PC-9 (cell line): Measurements from ENCODE around the gene TYSND1. TPM values are rescaled to one million over a fixed set of nuclear protein-coding genes. Genes with fewer than 3 reads are reported as not detected.

Source experiments
- BruUV-seq: library from RNA; stranded (reverse); fragments of 400-500 nt; replicated peaks from 2 replicates; lab custom pipeline; 2021; lab: Mats Ljungman, UMichigan
- CTCF ChIA-PET: fragments of 300-600 bp; sonication (Branson Sonifier 250); formaldehyde crosslinking; loops from one replicate; lab custom pipeline; 2022; ENCODE audit warnings: antibody characterized with exemption; lab: Charles Lee
- POLR2A ChIA-PET: fragments of 300-600 bp; sonication (Branson Sonifier 250); formaldehyde crosslinking; loops from one replicate; lab custom pipeline; 2022; ENCODE audit warnings: antibody characterized with exemption; ENCODE audit not compliant: unreplicated experiment; lab: Charles Lee
- DNase-seq, 2 experiments: peaks; one replicate each; pipeline versions ENCODE4 v3.0.0 to v3.0.0-alpha.2; 2015 to 2022; ENCODE audit warnings: mixed read lengths in 1 of 2
- H2AFZ ChIP-seq: fragments of 200-600 bp; sonication (generic); 2 replicates; pipeline ENCODE4 v1.8.1; 2017; ENCODE audit warnings: antibody characterized with exemption
- H3F3A ChIP-seq: fragments of 200-600 bp; sonication (generic); 2 replicates; pipeline ENCODE4 v1.8.1; 2017; ENCODE audit warnings: antibody characterized with exemption, mild to moderate bottlenecking, low read depth; ENCODE audit not compliant: insufficient read depth
- H3K27ac ChIP-seq: fragments of 200-600 bp; sonication (generic); 2 replicates; pipeline ENCODE4 v1.6.1; 2016; ENCODE audit warnings: mixed run types
- H3K27me3 ChIP-seq: fragments of 200-600 bp; sonication (generic); 2 replicates; pipeline ENCODE4 v1.6.1; 2016; ENCODE audit warnings: low read depth, mixed run types; ENCODE audit not compliant: insufficient read depth
- H3K36me3 ChIP-seq: fragments of 200-600 bp; sonication (generic); 2 replicates; pipeline ENCODE4 v1.6.1; 2016; ENCODE audit warnings: low read depth, mixed run types
- H3K4me1 ChIP-seq: fragments of 200-600 bp; sonication (generic); replicated peaks from 2 replicates; pipeline ENCODE4 v1.6.1; 2016; ENCODE audit warnings: mixed run types; ENCODE audit not compliant: insufficient read depth
- H3K4me2 ChIP-seq: fragments of 200-600 bp; sonication (generic); 2 replicates; pipeline ENCODE4 v1.6.1; 2017; ENCODE audit warnings: mixed run types
- H3K4me3 ChIP-seq: fragments of 200-600 bp; sonication (generic); 2 replicates; pipeline ENCODE4 v1.6.1; 2016; ENCODE audit warnings: mixed run types
- H3K79me2 ChIP-seq: fragments of 200-600 bp; sonication (generic); 2 replicates; pipeline ENCODE4 v1.6.1; 2017; ENCODE audit warnings: low read depth, mixed run types
- H3K9me2 ChIP-seq: fragments of 200-600 bp; sonication (generic); 2 replicates; pipeline ENCODE4 v1.8.1; 2017; ENCODE audit warnings: mild to moderate bottlenecking; ENCODE audit not compliant: insufficient read depth
- H3K9me3 ChIP-seq: fragments of 200-600 bp; sonication (generic); 2 replicates; pipeline ENCODE4 v1.8.1; 2016; ENCODE audit warnings: low read depth; ENCODE audit not compliant: insufficient read depth
- H4K20me1 ChIP-seq: fragments of 200-600 bp; sonication (generic); 2 replicates; pipeline ENCODE4 v1.8.1; 2017; ENCODE audit not compliant: insufficient read depth
- CTCF ChIP-seq: fragments of 200-600 bp; sonication (generic); conservative IDR thresholded peaks from 2 replicates; pipeline ENCODE4 v1.6.1; 2017; ENCODE audit warnings: mixed run types, antibody characterized with exemption, mild to moderate bottlenecking, moderate library complexity
- EZH2 ChIP-seq: fragments of 200-600 bp; sonication (generic); IDR thresholded peaks from 2 replicates; pipeline ENCODE4 v1.8.0; 2017; ENCODE audit warnings: antibody characterized with exemption, low read depth
- intact Hi-C: fragments of 100-400 bp; cut with micrococcal nuclease; formaldehyde crosslinking; loops from one replicate; pipeline ENCODE4 v1.10.0; 2022; ENCODE audit not compliant: unreplicated experiment
- total RNA-seq: library from RNA; stranded (reverse); gene quantifications from 2 replicates; pipeline ENCODE4 v1.2.3, GENCODE V29; 2021

TYSND1 gene
- total RNA-seq, 1 experiment from 2014 or later, result 28.0 TPM

DNA sequence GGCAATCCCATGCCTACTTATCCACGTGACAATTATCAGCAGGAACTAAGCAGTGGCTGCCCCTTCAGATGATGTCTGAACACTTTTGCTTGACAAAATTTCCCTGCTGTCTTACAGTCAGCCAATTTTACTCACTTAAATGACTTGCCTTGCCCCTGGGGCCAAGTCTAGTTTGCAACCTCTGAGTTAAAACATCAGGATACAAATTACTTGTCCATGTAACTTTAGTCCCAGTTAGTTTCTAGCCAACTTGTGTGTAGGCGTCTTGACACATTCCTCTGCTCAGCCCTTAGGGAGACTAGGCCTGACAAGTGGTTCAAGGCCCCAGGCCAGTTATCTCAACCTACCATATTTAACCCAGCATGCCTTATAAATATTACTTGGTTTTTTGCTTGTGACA is 11.6 kb upstream of the TYSND1 start:
- Histone ChIP-seq H3K4me1 (no peaks in the 10 kb centered on the region), H3K4me3 (no peak overlapping the region), H3K27ac (no peak overlapping the region), H4K20me1 (peaks cover 34% of the 10 kb centered on the region), H3K9me3 (no peaks in the 10 kb centered on the region), H3F3A (peaks cover 17% of the 10 kb centered on the region; the same call in 1 of the 2 replicates), H2AFZ (no peak overlapping the region), H3K27me3 (no peaks in the 10 kb centered on the region), H3K4me2 (no peak overlapping the region), H3K79me2 (peaks cover 34% of the 10 kb centered on the region), H3K9me2 (no peaks in the 10 kb centered on the region), H3K36me3 (peaks cover 68% of the 10 kb centered on the region)
- DNase-seq, result no peak
- ChIA-PET CTCF (interaction anchor here (1.0 kb wide), 1 partner anchor 12 kb away, joined by 4 read pairs; the partner anchor contains the start of gene TYSND1), POLR2A (interaction anchor here (0.6 kb wide), 1 partner anchor 13 kb away, joined by 40 read pairs; no protein-coding TSS in a partner anchor)
- intact Hi-C loops, result no loop called here
- TF ChIP-seq CTCF (no peak), EZH2 (no peak)
- no TSS peak for BruUV-seq

- peaks cover 30% of the 10 kb centered on the region for H3F3A ChIP-seq
- no peaks in the 10 kb centered on the region for H3K4me1 ChIP-seq
- no peak overlapping the region for H3K4me3 ChIP-seq
- H4K20me1 ChIP-seq, result peaks cover 17% of the 10 kb centered on the region
- peaks cover 11% of the 10 kb centered on the region for H3K79me2 ChIP-seq
- DNase-seq, result no peak
- intact Hi-C loops, result no loop called here
- no TSS peak for BruUV-seq
- H2AFZ ChIP-seq, result no peak overlapping the region
- no peaks in the 10 kb centered on the region for H3K9me2 ChIP-seq
- no peaks in the 10 kb centered on the region for H3K27me3 ChIP-seq
- H3K4me2 ChIP-seq, result no peak overlapping the region
- H3K36me3 ChIP-seq, result peaks cover 69% of the 10 kb centered on the region
- POLR2A ChIA-PET, result no interaction called here
- H3K27ac ChIP-seq, result no peak overlapping the region
- H3K9me3 ChIP-seq, result no peaks in the 10 kb centered on the region
- CTCF ChIA-PET, result no interaction called here
- TF ChIP-seq CTCF, result no peak
Measured at GRCh38 chr10:70155255-70155838, 8.8 kb upstream of the TYSND1 start.

DNA sequence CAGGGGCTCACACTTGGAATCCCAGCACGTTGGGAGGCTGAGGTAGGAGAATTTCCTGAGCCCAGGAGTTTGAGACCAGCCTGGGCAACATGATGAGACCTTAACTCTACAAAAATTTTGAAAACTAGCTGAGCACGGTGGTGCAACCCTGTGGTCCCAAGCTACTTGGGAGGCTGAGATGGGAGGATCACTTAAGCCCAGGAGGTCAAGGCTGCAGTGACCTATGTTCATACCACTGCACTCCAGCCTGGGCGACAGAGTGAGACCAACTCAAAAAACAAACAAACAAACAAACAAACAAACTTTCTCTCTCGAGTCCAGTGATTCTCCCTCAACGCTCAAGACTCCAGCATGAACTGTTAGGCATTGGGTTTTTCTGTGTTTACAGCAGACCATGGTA is 2.0 kb upstream of the TYSND1 start:
- H2AFZ ChIP-seq, result no peak overlapping the region
- H3K4me2 ChIP-seq, result no peak overlapping the region
- H3K4me1 ChIP-seq, result peaks cover 15% of the 10 kb centered on the region
- peaks cover 44% of the 10 kb centered on the region for H3F3A ChIP-seq
- H4K20me1 ChIP-seq, result peaks cover 7% of the 10 kb centered on the region; the same call in 1 of the 2 replicates
- ChIA-PET CTCF (no interaction called here), POLR2A (no interaction called here)
- H3K9me2 ChIP-seq, result no peaks in the 10 kb centered on the region
- H3K36me3 ChIP-seq, result peaks cover 27% of the 10 kb centered on the region
- H3K4me3 ChIP-seq, result no peak overlapping the region
- no peak overlapping the region for H3K27ac ChIP-seq
- no peak for DNase-seq
- no peak for TF ChIP-seq EZH2
- TF ChIP-seq CTCF, result no peak
- no peaks in the 10 kb centered on the region for H3K27me3 ChIP-seq
- intact Hi-C loops, result loop anchor here (10.0 kb wide), 1 partner anchor 216 kb away; no protein-coding TSS in a partner anchor
- H3K79me2 ChIP-seq, result peaks cover 22% of the 10 kb centered on the region
- BruUV-seq, result no TSS peak
- H3K9me3 ChIP-seq, result no peaks in the 10 kb centered on the region
